B cell (primary cell): ENCODE measurements around the gene TFRC. TPM values are rescaled to one million over a fixed set of nuclear protein-coding genes. Genes with fewer than 3 reads are reported as not detected.
A peak's percentile ranks its signal among the peaks of the same experiment; 100 is the strongest.

Source experiments
- ATAC-seq: fragments of 200-7000 bp; cut with Tn5 transposase; one replicate; pipeline ENCODE4 v1.10.0; 2021; ENCODE audit warnings: low read depth, mild to moderate bottlenecking, moderate number of reproducible peaks, moderate library complexity
- CTCF ChIA-PET: fragments of 350-600 bp; sonication (Branson Sonifier 250); formaldehyde crosslinking; loops from one replicate; lab custom pipeline; 2021; ENCODE audit warnings: antibody characterized with exemption, inconsistent platforms; lab: Charles Lee
- POLR2A ChIA-PET: fragments of 350-600 bp; sonication (Branson Sonifier 250); formaldehyde crosslinking; loops from one replicate; lab custom pipeline; 2021; ENCODE audit warnings: antibody characterized with exemption; lab: Charles Lee
- DNase-seq: peaks from one replicate; pipeline ENCODE4 v3.0.0; 2013
- H2AFZ ChIP-seq: 2 replicates; pipeline ENCODE4 v1.6.1; 2012; ENCODE audit warnings: mild to moderate bottlenecking, low read depth, low read length; ENCODE audit not compliant: insufficient read depth, poor library complexity, severe bottlenecking
- H3K27ac ChIP-seq, 2 donors: 1 replicate in 1 of 2; 2 replicates in 1 of 2; pipeline ENCODE4 v1.5.1; 2012 to 2013; ENCODE audit warnings: low read length in 2 of 2, mild to moderate bottlenecking in 2 of 2, moderate library complexity in 1 of 2
- H3K27me3 ChIP-seq, 4 experiments: fragments of 200-600 bp in 1 of 4; sonication (generic) in 1 of 4; replicated peaks in 1 of 4; 1 replicate in 2 of 4; 2 replicates in 2 of 4; pipeline versions ENCODE4 v1.6.1 to v1.7.0; 2013 to 2016; ENCODE audit warnings: low read length in 3 of 4, mild to moderate bottlenecking in 2 of 4, mixed read lengths in 1 of 4, moderate library complexity in 1 of 4; ENCODE audit not compliant: insufficient read depth in 4 of 4, control insufficient read depth in 3 of 4; ENCODE audit errors: control extremely low read depth in 1 of 4
- H3K36me3 ChIP-seq, 2 experiments: replicated peaks in 1 of 2; 1 replicate in 1 of 2; 2 replicates in 1 of 2; pipeline versions ENCODE4 v1.6.1 to v1.7.1; 2013; ENCODE audit warnings: low read length in 1 of 2; ENCODE audit not compliant: insufficient read depth in 2 of 2, control insufficient read depth in 1 of 2; ENCODE audit errors: control extremely low read depth in 1 of 2, extremely low read depth in 1 of 2
- H3K4me1 ChIP-seq, 2 donors: fragments of 200-600 bp in 1 of 2; sonication (generic) in 1 of 2; 1 replicate in 1 of 2; 2 replicates in 1 of 2; pipeline versions ENCODE4 v1.5.1 to v1.6.1; 2013 to 2017; ENCODE audit warnings: low read length in 2 of 2; ENCODE audit not compliant: control insufficient read depth in 2 of 2, insufficient read depth in 2 of 2
- H3K4me2 ChIP-seq: replicated peaks from 2 replicates; pipeline ENCODE3; 2012; ENCODE audit warnings: mild to moderate bottlenecking, low read depth, low read length; ENCODE audit not compliant: poor library complexity, severe bottlenecking
- H3K4me3 ChIP-seq, 5 experiments: fragments of 200-600 bp in 1 of 5; sonication (generic) in 1 of 5; 1 replicate in 3 of 5; 2 replicates in 2 of 5; pipeline versions ENCODE4 v1.5.1 to v1.7.0; 2011 to 2016; ENCODE audit warnings: low read length in 4 of 5, mild to moderate bottlenecking in 4 of 5, low read depth in 2 of 5, control low read depth in 1 of 5, moderate library complexity in 1 of 5; ENCODE audit not compliant: insufficient read depth in 1 of 5; ENCODE audit errors: control extremely low read depth in 1 of 5, extremely low read depth in 1 of 5
- H3K79me2 ChIP-seq: fragments of 200-600 bp; sonication (generic); one replicate; pipeline ENCODE4 v1.6.0; 2016; ENCODE audit warnings: low read length; ENCODE audit not compliant: control insufficient read depth, insufficient read depth
- H3K9ac ChIP-seq: fragments of 200-600 bp; sonication (generic); 2 replicates; pipeline ENCODE4 v1.6.1; 2017; ENCODE audit warnings: mild to moderate bottlenecking, low read length, moderate library complexity
- H3K9me3 ChIP-seq, 3 donors: one replicate each; pipeline versions ENCODE4 v1.6.1 to v1.7.1; 2013; ENCODE audit warnings: low read length in 2 of 3; ENCODE audit not compliant: control insufficient read depth in 2 of 3, insufficient read depth in 1 of 3; ENCODE audit errors: control extremely low read depth in 1 of 3
- H4K20me1 ChIP-seq: 2 replicates; pipeline ENCODE4 v1.6.0; 2012; ENCODE audit warnings: mild to moderate bottlenecking, low read length; ENCODE audit not compliant: insufficient read depth, control insufficient read depth, poor library complexity, severe bottlenecking
- H3K27ac Mint-ChIP-seq: one replicate; pipeline ENCODE4 v1.8.0; 2021; ENCODE audit warnings: mixed read lengths
- H3K27me3 Mint-ChIP-seq: one replicate; pipeline ENCODE4 v1.8.0; 2021; ENCODE audit warnings: mixed read lengths
- H3K4me1 Mint-ChIP-seq: one replicate; pipeline ENCODE4 v1.8.0; 2021; ENCODE audit warnings: mixed read lengths
- H3K4me3 Mint-ChIP-seq: one replicate; pipeline ENCODE4 v1.8.0; 2021; ENCODE audit warnings: mixed read lengths
- H3K9me3 Mint-ChIP-seq: one replicate; pipeline ENCODE4 v1.8.0; 2022; ENCODE audit warnings: mixed read lengths; ENCODE audit not compliant: insufficient read depth
- CTCF ChIP-seq: fragments of 200-600 bp; IDR thresholded peaks from one replicate; pipeline ENCODE4 v1.8.0; 2022; ENCODE audit warnings: antibody characterized with exemption, mild to moderate bottlenecking
- EZH2 ChIP-seq: IDR thresholded peaks from 2 replicates; pipeline ENCODE4 v1.6.1; 2012; ENCODE audit warnings: borderline replicate concordance, low read depth, mild to moderate bottlenecking, moderate library complexity, low read length; ENCODE audit not compliant: insufficient read depth, poor library complexity, severe bottlenecking
- WGBS: methylation state at CpG from one replicate; pipeline ENCODE4 v1.1.5; 2013; ENCODE audit warnings: missing lambda C conversion rate; ENCODE audit not compliant: insufficient coverage; 5-methylcytosine and 5-hydroxymethylcytosine counted together
- intact Hi-C: fragments of 100-400 bp; cut with micrococcal nuclease; formaldehyde crosslinking; loops from one replicate; pipeline ENCODE4 v1.10.0; 2022
- polyA minus RNA-seq: library from RNA; depleted of rRNA, polyadenylated mRNA; stranded (reverse); fragments of >200 nt; gene quantifications from 2 replicates; pipeline ENCODE4 v1.2.3, GENCODE V29; 2012
- polyA plus RNA-seq: library from polyadenylated mRNA; depleted of rRNA; stranded (reverse); fragments of >200 nt; gene quantifications from 2 replicates; pipeline ENCODE4 v1.2.3, GENCODE V29; 2012
- total RNA-seq, 2 donors: library from RNA; stranded (reverse); fragments of 120-200 nt in 1 of 2; gene quantifications; 1 replicate in 1 of 2; 2 replicates in 1 of 2; pipeline versions ENCODE4 v1.2.3 to v1.2.4, GENCODE V29; 2013 to 2022

Gene TFRC
- total RNA-seq (104 and 117 TPM in 2 replicates), polyA plus RNA-seq (41.7 and 97.5 TPM in 2 replicates), polyA minus RNA-seq (57.7 and 157 TPM in 2 replicates)
- total RNA-seq (2013) = 76.2 TPM

- Mint-ChIP-seq H3K9me3 (no peaks in the 10 kb centered on the region), H3K4me3 (peak within 1 kb of the TSS; percentile 93), H3K27ac (peak within 1 kb of the TSS; percentile 96), H3K27me3 (no peaks in the 10 kb centered on the region), H3K4me1 (peaks cover 44% of the 10 kb centered on the region)
- H3K27ac ChIP-seq = peak within 1 kb of the TSS; percentile 84 to 97
- WGBS = under 1% methylated on average over 62 of the region's 67 CpGs
- peaks cover 0 to 2% of the 10 kb centered on the region in 2 experiments for H3K36me3 ChIP-seq
- peaks cover 25 to 42% of the 10 kb centered on the region in 2 donors for H3K4me1 ChIP-seq
- ChIA-PET POLR2A (interaction anchor here (1.1 kb wide), 1 partner anchor 97 kb away, joined by 3 read pairs; no protein-coding TSS in a partner anchor), CTCF (interaction anchor here (1.0 to 4.0 kb wide), 4 partner anchors 9 to 115 kb away, joined by 3 to 22 read pairs (median 6); no protein-coding TSS in a partner anchor)
- H3K9ac ChIP-seq = peak within 1 kb of the TSS; percentile 95
- H3K4me2 ChIP-seq = peak within 1 kb of the TSS; percentile 74
- peaks cover 31% of the 10 kb centered on the region for H4K20me1 ChIP-seq
- peak within 1 kb of the TSS; percentile 75 for H2AFZ ChIP-seq
- peak; percentile 97 for DNase-seq
- no peak for TF ChIP-seq CTCF
- TF ChIP-seq EZH2 = no peak
- H3K9me3 ChIP-seq = no peaks in the 10 kb centered on the region
- ATAC-seq = peak; percentile 93
- H3K79me2 ChIP-seq = peaks cover 60% of the 10 kb centered on the region
- no peaks in the 10 kb centered on the region for H3K27me3 ChIP-seq
- intact Hi-C loops = loop anchor here (1.0 to 5.0 kb wide), 7 partner anchors 9 to 560 kb away; partner anchors contain the start of genes RNF168 and UBXN7
- H3K4me3 ChIP-seq = peak within 1 kb of the TSS; percentile 79 to 99 (median 86)
Observed at GRCh38 chr3:196081834-196082618, at the start of gene TFRC. Gene TFRC, minus strand, starts transcription at chr3:196082090. Its CDS starts 4,991 bp downstream, at chr3:196077099.
